Mammary microvascular endothelial cell (primary cell): ENCODE results near the gene CPT1C. TPM values are rescaled to one million over a fixed set of nuclear protein-coding genes. Genes with fewer than 3 reads are reported as not detected.

Source experiments
- total RNA-seq: library from RNA; depleted of rRNA; stranded (reverse); fragments of >200 nt; gene quantifications from 2 replicates; pipeline ENCODE4 v1.2.3, GENCODE V29; 2015

CPT1C gene
- total RNA-seq, result 11.9 and 12.3 TPM in 2 replicates

GRCh38 chr19:49690656-49691242, at the start of gene CPT1C:
Gene CPT1C (plus strand): TSS chr19:49691116. CDS start chr19:49692253, 1,137 bp downstream.

GRCh38 chr19:49641688-49642491, 49.0 kb upstream of the CPT1C start, which contains the start of gene SCAF1:
Gene SCAF1 (plus strand): TSS chr19:49642209. CDS start chr19:49645027, 2,818 bp downstream.

GRCh38 chr19:49665351-49666119, 25.4 kb upstream of the CPT1C start, which contains the start of the genes BCL2L12 and IRF3:
Gene BCL2L12 (plus strand): TSS chr19:49665933. CDS start chr19:49666693, 760 bp downstream.
Gene IRF3 (minus strand): TSS chr19:49665857. CDS start chr19:49664838, 1,019 bp downstream.

GRCh38 chr19:49677231-49677900, 13.6 kb upstream of the CPT1C start, which contains the start of gene PRMT1:
Gene PRMT1 (plus strand): TSS chr19:49677271. CDS start chr19:49677281, 10 bp downstream.

GRCh38 chr19:49689133-49690078, 1.5 kb upstream of the CPT1C start, which contains the start of gene ADM5:
Gene ADM5 (plus strand): TSS chr19:49689594. CDS start chr19:49689838, 244 bp downstream.

GRCh38 chr19:49763230-49763629, 72.3 kb downstream of the CPT1C start, which contains the start of gene TSKS:
Gene TSKS (minus strand): TSS chr19:49763306. CDS start chr19:49763247, 59 bp downstream.

Other genes with a start within 250 kb of the CPT1C start
- under 0.01 and 0.05 TPM in 2 replicates for gene SLC17A7, start 249.6 kb upstream of the CPT1C start, total RNA-seq
- 82.1 and 96.8 TPM in 2 replicates for gene PIH1D1, start 239.3 kb upstream of the CPT1C start, total RNA-seq
- 51.6 and 62.2 TPM in 2 replicates for gene ALDH16A1, start 237.9 kb upstream of the CPT1C start, total RNA-seq
- 6.1 and 7.9 TPM in 2 replicates for gene FLT3LG, start 216.9 kb upstream of the CPT1C start, total RNA-seq
- 1,790 and 1,858 TPM in 2 replicates for gene RPL13A, start 203.5 kb upstream of the CPT1C start, total RNA-seq
- 3,468 and 3,616 TPM in 2 replicates for gene RPS11, start 194.7 kb upstream of the CPT1C start, total RNA-seq
- gene FCGRT, start 178.5 kb upstream of the CPT1C start, total RNA-seq, result 60.6 and 63.8 TPM in 2 replicates
- gene RCN3, start 163.1 kb upstream of the CPT1C start, total RNA-seq, result 26.5 and 34.0 TPM in 2 replicates
- 104 and 111 TPM in 2 replicates for gene NOSIP, start 110.6 kb upstream of the CPT1C start, total RNA-seq
- 1.1 and 3.3 TPM in 2 replicates for gene PRRG2, start 109.8 kb upstream of the CPT1C start, total RNA-seq
- 6.5 and 8.2 TPM in 2 replicates for gene PRR12, start 99.9 kb upstream of the CPT1C start, total RNA-seq
- gene RRAS, start 51.0 kb upstream of the CPT1C start, total RNA-seq, result 79.1 and 97.7 TPM in 2 replicates
- gene SCAF1, start 48.9 kb upstream of the CPT1C start, total RNA-seq, result 33.2 and 36.7 TPM in 2 replicates
- gene IRF3, start 25.3 kb upstream of the CPT1C start, total RNA-seq, result 46.5 and 55.2 TPM in 2 replicates
- gene BCL2L12, start 25.2 kb upstream of the CPT1C start, total RNA-seq, result 33.2 TPM in 2 replicates
- gene PRMT1, start 13.8 kb upstream of the CPT1C start, total RNA-seq, result 329 and 369 TPM in 2 replicates
- gene ADM5, start 1.5 kb upstream of the CPT1C start, total RNA-seq, result 0.33 and 0.49 TPM in 2 replicates
- gene TSKS, start 72.2 kb downstream of the CPT1C start, total RNA-seq, result 1.5 TPM in 1 of 2 replicates, not detected in the other
- gene AP2A1, start 75.9 kb downstream of the CPT1C start, total RNA-seq, result 108 and 110 TPM in 2 replicates
- 13.8 and 17.1 TPM in 2 replicates for gene FUZ, start 122.2 kb downstream of the CPT1C start, total RNA-seq
- 25.2 and 25.6 TPM in 2 replicates for gene MED25, start 127.2 kb downstream of the CPT1C start, total RNA-seq
- 57.6 and 64.4 TPM in 2 replicates for gene PTOV1, start 160.0 kb downstream of the CPT1C start, total RNA-seq
- 59.5 and 63.0 TPM in 2 replicates for gene PNKP, start 176.5 kb downstream of the CPT1C start, total RNA-seq
- gene AKT1S1, start 186.2 kb downstream of the CPT1C start, total RNA-seq, result 26.5 and 30.4 TPM in 2 replicates
- gene TBC1D17, start 186.6 kb downstream of the CPT1C start, total RNA-seq, result 18.0 and 20.2 TPM in 2 replicates
- 24.2 and 29.4 TPM in 2 replicates for gene IL4I1, start 205.8 kb downstream of the CPT1C start, total RNA-seq
- gene ATF5, start 238.1 kb downstream of the CPT1C start, total RNA-seq, result 20.9 and 23.4 TPM in 2 replicates
- 77.1 and 85.3 TPM in 2 replicates for gene NUP62, start 238.4 kb downstream of the CPT1C start, total RNA-seq